Measurements from ENCODE around the gene SLC2A14. TPM values are rescaled to one million over a fixed set of nuclear protein-coding genes. Genes with fewer than 3 reads are reported as not detected.
A peak's percentile ranks its signal among the peaks of the same experiment; 100 is the strongest.
"Not testable (repeated sequence)": the region's sequence is repeated elsewhere in the genome, so short reads cannot be mapped to it uniquely, and the experiment has no call there.

Gene SLC2A14
- total RNA-seq, 1 donor from 2014 or later = not detected

- DNase-seq (ENCODE audit: low read depth, low spot score) = no peak
These were observed 38.0 kb downstream of the SLC2A14 start for GRCh38 chr12:7834701-7835100.

DNA sequence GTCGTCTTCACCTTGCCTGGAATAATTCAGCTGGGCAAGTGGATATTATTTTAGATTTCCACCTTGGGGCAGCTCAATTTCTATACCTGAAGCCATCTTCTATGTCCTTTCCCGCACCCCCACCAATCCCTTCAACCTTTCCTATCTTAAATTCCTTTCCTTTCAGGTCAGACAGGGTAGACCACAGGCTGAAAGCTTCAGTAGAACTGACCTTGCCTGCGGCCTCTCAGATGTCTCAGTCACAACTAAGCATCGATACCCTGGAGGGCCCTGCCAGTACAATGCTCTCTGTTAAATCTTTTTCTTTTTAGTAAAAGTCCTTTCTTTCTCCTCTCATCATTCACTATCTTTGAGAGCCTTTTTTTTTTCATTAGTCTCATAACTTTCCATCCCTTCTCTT lies 38.9 kb downstream of the SLC2A14 start:
- DNase-seq (ENCODE audit: low read depth, low spot score) = no peak

- DNase-seq (ENCODE audit: low read depth, low spot score) = not testable (repeated sequence)
These were observed 39.5 kb downstream of the SLC2A14 start for GRCh38 chr12:7833201-7833600.

- no peak for DNase-seq (ENCODE audit: low read depth, low spot score)
These were observed 40.5 kb downstream of the SLC2A14 start for GRCh38 chr12:7832059-7832696.

DNA sequence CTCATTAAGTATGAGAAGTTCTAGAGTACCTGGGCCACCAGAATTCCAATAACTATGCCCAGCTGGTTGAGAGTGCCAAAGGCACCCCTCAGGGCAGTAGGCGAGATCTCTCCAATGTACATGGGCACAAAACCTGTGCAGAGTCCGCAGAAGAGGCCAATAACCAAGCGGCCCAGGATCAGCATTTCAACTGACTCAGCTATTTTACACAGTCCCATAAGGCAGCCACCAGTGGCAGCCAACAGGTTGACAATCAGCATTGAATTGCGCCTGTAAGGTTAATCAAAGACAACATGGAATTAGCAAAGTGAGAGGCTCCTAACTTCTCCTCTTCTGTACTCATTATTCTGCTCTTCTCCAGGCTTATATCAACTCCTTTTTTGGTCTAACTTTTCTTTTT lies 43.0 kb downstream of the SLC2A14 start:
- not testable (repeated sequence) for DNase-seq (ENCODE audit: low read depth, low spot score)

GRCh38 chr12:7825754-7826153 lies 47.0 kb downstream of the SLC2A14 start:
- not testable (repeated sequence) for DNase-seq (ENCODE audit: low read depth, low spot score)

- peak; percentile 30 for DNase-seq (ENCODE audit: low read depth, low spot score)
These were observed 65.7 kb downstream of the SLC2A14 start for GRCh38 chr12:7806863-7807487.

- not testable (repeated sequence) for DNase-seq (ENCODE audit: low read depth, low spot score)
These were observed 66.4 kb downstream of the SLC2A14 start for GRCh38 chr12:7806319-7806718.

DNA sequence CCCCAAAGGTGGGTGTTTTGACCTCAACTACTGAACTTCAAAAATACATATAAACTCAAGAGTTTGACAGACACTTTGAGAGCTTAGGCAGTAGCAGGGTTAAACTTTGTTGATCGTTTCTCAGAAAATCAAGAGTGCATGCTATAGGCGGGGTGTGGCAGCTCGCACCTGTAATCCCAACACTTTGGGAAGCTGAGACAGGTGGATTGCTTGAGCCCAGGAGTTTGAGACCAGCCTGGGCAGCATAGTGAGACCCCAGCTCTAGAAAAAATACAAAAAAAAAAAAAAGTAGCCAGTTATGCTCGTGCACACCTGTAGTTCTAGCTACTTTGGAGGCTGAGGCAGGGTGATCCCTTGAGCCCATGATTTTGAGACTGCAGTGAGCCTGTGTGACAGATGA lies 71.3 kb downstream of the SLC2A14 start:
- DNase-seq (ENCODE audit: low read depth, low spot score) = no peak

- DNase-seq (ENCODE audit: low read depth, low spot score) = not testable (repeated sequence)
These were observed 73.9 kb downstream of the SLC2A14 start for GRCh38 chr12:7798750-7799308.

DNA sequence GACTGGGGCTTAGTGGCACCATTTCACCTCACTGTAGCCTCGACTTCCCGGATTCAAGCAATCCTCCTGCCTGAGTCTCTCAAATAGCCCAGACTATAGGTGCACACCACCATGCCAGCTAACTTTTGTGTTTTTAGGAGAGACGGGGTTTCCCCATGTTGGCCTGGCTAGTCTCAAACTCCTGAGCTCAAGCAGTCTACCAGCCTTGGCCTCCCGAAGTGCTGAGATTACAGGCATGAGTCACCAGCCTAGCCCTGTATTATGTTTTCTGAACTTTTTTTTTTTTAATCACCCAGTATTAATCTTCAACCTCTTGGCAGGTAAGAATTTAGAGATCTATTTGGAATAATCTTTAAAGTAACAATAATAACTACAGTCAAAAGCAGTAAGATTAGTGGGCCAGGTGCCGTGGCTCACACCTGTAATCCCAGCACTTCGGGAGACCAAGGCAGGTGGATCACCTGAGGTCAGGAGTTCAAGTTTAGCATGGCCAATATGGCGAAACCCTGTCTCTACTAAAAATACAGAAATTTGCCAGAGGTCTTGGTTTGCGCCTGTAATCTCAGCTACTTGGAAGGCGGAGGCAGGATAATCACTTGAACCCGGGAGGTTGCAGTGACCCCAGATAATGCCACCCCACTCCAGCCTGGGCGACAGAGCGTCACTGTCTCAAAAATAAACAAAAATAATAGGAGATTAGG lies 74.9 kb downstream of the SLC2A14 start:
- no peak for DNase-seq (ENCODE audit: low read depth, low spot score)

DNA sequence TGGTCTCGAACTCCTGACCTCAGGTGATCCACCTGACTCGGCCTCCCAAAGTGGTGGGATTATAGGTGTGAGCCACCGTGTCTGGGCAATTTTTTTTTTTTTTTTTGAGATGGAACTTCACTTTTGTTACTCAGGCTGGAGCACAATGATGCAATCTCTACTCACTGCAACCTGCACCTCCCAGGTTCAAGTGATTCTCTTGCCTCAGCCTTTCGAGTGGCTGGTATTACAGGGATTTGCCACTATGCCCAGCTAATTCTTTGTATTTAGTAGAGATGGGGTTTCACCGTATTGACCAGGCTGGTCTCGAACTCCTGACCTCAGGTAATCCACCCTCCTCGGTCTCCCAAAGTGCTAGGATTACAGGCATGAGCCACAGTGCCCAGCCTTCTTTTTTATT lies 75.4 kb downstream of the SLC2A14 start:
- not testable (repeated sequence) for DNase-seq (ENCODE audit: low read depth, low spot score)

DNA sequence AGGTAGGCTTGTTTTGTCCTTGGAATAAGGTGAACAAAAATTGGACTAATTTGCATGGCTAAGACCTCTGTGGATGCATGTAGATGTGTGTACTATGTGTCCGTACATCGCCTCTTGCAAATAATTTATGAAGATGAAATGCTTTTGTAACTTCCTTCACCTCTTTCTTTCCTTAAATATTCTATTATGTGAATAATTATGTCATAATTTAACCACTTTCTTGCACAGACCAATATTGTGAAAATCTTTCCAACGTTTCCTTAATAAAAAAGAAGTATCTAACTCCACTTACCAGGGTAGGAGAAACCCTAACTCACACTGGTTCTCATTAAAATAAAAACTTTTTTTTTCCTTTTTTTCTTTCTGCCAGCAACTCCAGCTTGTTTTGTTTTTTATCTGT lies 79.5 kb downstream of the SLC2A14 start:
- DNase-seq (ENCODE audit: low read depth, low spot score) = no peak

DNA sequence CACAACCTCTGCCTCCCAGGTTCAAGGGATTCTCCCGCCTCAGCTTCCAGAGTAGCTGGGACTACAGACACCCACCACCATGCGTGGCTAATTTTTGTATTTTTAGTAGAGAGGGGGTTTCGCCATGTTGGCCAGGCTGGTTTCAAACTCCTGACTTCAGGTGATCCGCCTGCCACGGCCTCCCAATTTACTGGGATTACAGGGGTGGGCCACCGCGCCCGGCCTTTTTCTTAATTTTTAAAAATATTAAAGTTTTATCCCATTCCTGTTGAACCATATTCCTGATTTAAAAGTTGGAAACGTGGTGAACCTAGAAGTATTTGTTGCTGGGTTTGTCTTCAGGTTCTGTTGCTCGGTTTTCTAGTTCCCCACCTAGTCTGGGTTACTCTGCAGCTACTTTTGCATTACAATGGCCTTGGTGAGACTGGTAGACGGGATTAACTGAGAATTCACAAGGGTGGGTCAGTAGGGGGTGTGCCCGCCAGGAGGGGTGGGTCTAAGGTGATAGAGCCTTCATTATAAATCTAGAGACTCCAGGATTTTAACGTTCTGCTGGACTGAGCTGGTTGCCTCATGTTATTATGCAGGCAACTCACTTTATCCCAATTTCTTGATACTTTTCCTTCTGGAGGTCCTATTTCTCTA lies 83.7 kb downstream of the SLC2A14 start, which contains the start of gene NANOG:
Gene NANOG (plus strand): TSS at position 519 of the 645 bp plus-strand sequence. CDS start 213 bp downstream, outside the sequence.
- not testable (repeated sequence) for DNase-seq (ENCODE audit: low read depth, low spot score)

DNA sequence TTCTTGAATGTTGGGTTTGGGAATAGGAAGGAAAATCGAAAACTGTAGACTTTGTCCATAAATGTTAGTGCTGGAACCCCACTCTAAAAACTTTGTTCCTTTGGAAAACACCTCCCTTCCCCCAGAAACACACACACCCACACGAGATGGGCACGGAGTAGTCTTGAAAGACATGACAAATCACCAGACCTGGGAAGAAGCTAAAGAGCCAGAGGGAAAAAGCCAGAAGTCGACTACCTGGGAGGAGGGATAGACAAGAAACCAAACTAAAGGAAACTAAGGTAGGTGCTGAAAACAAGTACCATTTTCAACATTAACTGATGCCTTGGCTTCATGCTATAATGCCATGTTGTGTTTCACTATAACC lies 84.4 kb downstream of the SLC2A14 start:
- no peak for DNase-seq (ENCODE audit: low read depth, low spot score)

DNA sequence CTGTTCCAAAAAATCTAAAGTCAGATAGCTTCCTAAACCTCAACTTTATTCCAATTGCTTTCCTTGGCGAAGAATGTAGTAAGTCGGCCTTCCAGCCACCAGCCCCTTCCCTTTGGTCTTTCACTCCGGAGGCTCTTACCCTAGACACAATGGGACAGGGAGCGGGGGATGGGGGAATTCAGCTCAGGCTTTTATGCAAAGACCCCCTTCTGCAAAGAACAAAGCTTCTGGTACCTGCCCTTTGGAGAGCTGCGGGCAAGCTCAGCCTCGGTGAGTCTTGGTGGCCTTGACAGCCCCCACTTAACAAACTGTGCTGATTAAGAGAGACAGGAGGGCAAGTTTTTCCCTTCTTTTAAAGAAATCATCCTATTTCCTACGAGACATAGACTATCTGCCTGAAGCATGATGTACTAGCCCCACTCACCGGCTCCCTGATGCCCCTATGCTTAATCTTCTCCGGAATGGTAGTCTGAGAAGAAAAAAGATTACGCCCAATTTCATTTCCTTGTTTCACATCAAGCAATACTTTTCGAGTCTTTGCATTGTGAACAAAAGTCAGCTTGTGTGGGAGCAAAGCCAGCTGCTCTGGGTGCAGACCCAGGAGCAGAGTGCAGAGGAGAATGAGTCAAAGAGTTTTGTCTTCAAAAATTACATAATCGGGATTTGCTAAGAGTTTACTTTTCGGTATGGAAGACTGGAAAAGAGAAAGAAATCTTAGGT lies 85.0 kb downstream of the SLC2A14 start:
- DNase-seq (ENCODE audit: low read depth, low spot score) = no peak

- no peak for DNase-seq (ENCODE audit: low read depth, low spot score)
These were observed 88.0 kb downstream of the SLC2A14 start for GRCh38 chr12:7784701-7785100.

DNA sequence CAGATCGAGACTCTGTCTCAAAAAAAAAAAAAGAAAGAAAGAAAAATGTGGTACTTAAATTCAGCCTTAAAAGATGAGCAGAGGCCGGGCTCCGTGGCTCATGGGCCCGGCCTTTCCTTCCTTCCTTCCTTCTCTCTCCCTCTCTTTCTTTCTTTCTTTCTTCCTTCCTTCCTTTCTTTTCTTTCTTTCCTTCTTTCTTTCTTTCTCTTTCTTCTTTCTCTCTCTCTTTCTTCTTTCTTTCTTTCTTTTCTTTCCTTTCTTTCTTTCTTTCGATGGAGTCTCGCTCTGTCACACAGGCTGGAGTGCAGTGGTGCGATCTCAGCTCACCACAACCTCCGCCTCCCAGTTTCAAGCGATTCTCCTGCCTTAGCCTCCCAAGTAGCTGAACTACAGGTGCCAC lies 89.3 kb downstream of the SLC2A14 start:
- DNase-seq (ENCODE audit: low read depth, low spot score) = not testable (repeated sequence)

DNA sequence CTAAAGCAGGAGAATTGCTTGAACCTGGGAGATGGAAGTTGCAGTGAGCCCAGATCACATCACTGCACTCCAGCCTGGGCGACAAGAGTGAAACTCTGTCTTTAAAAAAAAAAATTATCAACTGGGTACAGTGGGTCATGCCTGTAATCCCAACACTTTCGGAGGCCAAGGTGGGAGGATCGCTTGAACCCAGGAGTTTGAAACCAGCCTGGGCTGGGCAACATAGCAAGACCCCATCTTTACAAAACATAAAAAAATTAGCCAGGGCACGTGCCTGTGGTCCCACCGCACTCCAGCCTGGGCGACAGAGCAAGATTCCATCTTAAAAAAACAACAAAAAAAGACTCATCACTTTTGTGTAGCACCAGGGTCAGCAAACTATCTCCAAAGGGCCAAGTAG lies 90.7 kb downstream of the SLC2A14 start:
- no peak for DNase-seq (ENCODE audit: low read depth, low spot score)

GRCh38 chr12:7781274-7781673 lies 91.4 kb downstream of the SLC2A14 start:
- no peak for DNase-seq (ENCODE audit: low read depth, low spot score)

DNA sequence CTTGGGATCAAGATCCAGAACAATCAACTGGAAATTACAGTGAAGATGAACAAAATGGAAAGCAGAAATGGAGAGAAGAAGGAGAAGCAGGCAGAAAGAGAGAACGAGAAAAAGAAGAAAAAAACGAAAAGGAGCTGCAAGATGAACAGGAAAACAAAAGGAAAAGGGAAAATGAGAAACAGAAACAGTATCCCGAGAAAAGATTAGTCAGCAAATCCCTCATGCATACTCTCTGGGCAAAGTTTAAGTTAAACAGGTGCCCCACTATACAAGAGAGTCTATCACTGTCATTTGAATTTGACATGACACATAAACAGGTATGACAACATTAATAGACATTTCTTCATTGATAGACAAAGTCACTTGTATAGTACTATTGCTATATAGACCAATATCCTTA lies 102.7 kb downstream of the SLC2A14 start:
- DNase-seq (ENCODE audit: low read depth, low spot score) = no peak
